Adipocyte (in vitro differentiated cells): Measurements from ENCODE around the gene TCAP.
A peak's percentile ranks its signal among the peaks of the same experiment; 100 is the strongest.

ENCODE experiments used
- DNase-seq: peaks from one replicate; pipeline ENCODE4 v3.0.0-alpha.2; 2015; ENCODE audit warnings: low read depth
- H3K27me3 ChIP-seq: replicated peaks from 2 replicates; pipeline ENCODE4 v1.7.0; 2013; ENCODE audit warnings: mild to moderate bottlenecking, low read length, moderate library complexity; ENCODE audit not compliant: control insufficient read depth, insufficient read depth
- H3K36me3 ChIP-seq: 2 replicates; pipeline ENCODE4 v1.7.0; 2013; ENCODE audit warnings: low read length, mild to moderate bottlenecking, moderate library complexity; ENCODE audit not compliant: control insufficient read depth, insufficient read depth, severe bottlenecking
- H3K4me1 ChIP-seq: 2 replicates; pipeline ENCODE4 v1.7.0; 2013; ENCODE audit warnings: mild to moderate bottlenecking, low read length, moderate library complexity; ENCODE audit not compliant: control insufficient read depth, insufficient read depth
- H3K4me3 ChIP-seq: 2 replicates; pipeline ENCODE4 v1.7.0; 2013; ENCODE audit warnings: mild to moderate bottlenecking, low read length, moderate library complexity
- H3K9ac ChIP-seq: 2 replicates; pipeline ENCODE4 v1.7.0; 2013; ENCODE audit warnings: mild to moderate bottlenecking, low read length, moderate library complexity
- H3K9me3 ChIP-seq: 2 replicates; pipeline ENCODE4 v1.7.0; 2013; ENCODE audit warnings: mild to moderate bottlenecking, low read length, moderate library complexity; ENCODE audit not compliant: control insufficient read depth

TCAP gene

DNA sequence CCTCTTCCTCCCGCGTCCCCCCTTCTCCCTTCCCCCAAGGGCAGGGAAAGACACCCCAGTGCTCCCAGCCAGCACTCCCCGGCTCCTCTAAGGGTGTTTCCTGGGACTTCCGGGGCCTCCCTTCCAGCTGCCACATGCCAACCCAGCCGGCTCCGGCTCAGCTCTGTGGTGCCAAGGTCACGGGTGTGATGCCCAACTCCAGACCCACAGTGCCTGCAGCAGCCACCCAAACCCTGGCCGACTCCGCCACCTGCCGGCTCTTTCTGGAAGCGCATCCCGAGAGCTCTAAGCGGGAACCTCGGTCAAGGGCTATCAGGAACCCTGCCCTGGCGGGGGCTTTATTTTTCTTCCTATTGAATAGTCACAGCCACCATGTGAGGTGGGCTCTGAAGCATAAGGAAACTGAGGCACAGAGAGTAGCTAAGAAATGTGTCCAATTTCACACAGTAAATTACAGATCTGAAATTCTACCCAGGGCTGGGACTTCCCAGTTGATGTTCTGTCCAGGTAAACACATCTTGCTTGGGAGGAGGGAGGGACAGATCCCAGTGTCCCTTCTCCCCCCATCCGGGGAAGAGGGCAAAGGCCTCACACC, 41.7 kb upstream of the TCAP start:
- H3K9me3 ChIP-seq = no peaks in the 10 kb centered on the region
- no peak overlapping the region for H3K9ac ChIP-seq
- peaks cover 36% of the 10 kb centered on the region for H3K27me3 ChIP-seq
- no peak overlapping the region for H3K4me3 ChIP-seq
- H3K4me1 ChIP-seq = peaks cover 26% of the 10 kb centered on the region
- peak; percentile 92 for DNase-seq
- H3K36me3 ChIP-seq = no peaks in the 10 kb centered on the region

DNA sequence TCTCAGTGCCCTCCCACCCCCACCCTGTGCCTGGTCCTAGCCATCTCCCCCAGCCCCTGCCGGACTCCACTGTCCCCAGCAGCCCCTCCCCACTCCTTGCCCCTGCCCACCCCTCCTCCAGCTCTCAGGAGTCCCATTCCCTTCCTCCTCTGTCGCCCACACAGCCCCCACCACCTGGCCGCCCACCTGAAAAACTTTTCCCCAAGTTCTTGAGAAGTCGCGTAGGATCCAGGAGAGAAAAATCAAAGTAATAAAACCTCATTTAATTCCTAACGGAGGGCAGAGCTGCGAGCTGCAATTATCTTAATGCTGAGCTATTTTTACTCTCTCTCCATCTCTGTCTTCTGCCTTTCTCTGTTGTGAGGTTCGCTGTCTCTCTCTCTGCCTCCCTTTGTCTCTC, 40.8 kb upstream of the TCAP start:
- H3K4me1 ChIP-seq = peaks cover 27% of the 10 kb centered on the region
- H3K9ac ChIP-seq = no peak overlapping the region
- peaks cover 37% of the 10 kb centered on the region for H3K27me3 ChIP-seq
- no peak for DNase-seq
- H3K36me3 ChIP-seq = no peaks in the 10 kb centered on the region
- no peak overlapping the region for H3K4me3 ChIP-seq
- no peaks in the 10 kb centered on the region for H3K9me3 ChIP-seq

DNA sequence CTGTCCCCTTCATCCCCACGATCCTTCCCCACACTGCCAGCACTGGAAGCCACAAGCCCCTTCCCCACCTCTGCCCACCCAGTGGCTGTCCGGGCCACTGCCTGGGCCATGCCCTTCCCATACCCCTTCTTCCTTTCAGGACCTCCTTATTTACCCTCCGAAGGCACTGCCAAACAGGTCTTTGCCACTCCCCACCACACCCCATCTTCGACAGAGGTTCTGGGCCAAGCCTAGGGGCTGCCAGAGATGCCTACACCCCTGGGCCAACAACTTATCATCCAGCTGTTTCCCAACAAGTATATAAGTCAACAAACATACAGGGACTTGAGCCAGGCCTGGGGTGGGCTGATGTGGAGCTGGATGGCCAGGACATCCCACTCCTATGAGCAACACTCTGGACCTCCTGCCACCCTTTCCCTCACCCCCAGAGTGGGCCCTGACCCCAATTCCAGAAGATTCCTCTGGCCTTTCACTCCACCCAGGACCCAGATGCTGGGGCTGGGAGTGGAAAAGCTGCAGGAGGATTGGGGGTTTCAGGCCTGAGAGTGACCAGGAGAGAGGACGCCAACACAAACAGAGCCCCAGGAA, 39.9 kb upstream of the TCAP start:
- H3K4me1 ChIP-seq = peaks cover 35% of the 10 kb centered on the region
- H3K4me3 ChIP-seq = no peak overlapping the region
- peaks cover 30% of the 10 kb centered on the region for H3K27me3 ChIP-seq
- H3K9ac ChIP-seq = no peak overlapping the region
- no peaks in the 10 kb centered on the region for H3K36me3 ChIP-seq
- no peaks in the 10 kb centered on the region for H3K9me3 ChIP-seq
- DNase-seq = peak; percentile 15

DNA sequence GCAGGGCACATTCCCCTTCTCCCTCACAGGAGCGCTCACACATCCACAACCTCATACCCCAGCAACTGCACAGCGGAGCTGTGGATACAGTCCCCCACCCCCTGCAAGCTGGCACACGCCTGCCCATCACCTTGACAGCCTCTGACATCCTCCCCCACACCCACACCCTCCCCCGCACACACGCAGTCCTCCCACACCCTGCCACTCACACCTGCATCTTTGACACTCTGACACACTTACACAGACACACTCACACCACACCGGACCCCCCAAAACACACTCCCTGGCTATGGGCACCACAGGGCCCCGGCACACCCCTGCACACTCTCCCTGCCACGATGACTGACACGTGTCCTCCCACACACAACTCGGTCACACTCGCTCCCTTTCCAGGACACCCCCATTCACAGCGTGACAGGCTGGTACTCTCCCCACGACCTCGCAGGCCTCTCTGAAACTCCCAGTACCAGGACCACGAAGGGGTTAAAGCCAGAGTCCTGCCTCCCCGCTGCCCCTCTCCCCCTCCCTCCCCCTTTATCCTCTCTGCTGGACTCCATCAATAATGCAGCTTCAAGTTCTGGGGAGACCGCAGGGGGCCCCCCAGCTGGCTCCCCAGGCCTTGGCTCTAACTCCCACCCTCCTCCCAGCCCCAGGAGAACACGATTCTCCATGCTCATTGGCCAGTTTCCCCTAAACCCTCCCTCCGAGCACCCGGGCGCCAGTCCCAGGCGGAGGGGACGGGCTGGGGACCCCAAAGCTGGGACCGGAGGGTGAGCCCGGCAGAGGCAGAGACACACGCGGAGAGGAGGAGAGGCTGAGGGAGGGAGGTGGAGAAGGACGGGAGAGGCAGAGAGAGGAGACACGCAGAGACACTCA, 38.7 kb upstream of the TCAP start, which contains the start of gene PPP1R1B:
TSS of gene PPP1R1B (plus strand) at position 782 of the 876 bp plus-strand sequence. CDS start 441 bp downstream, outside the sequence.
- H3K9me3 ChIP-seq = no peaks in the 10 kb centered on the region
- peak; percentile 19 for DNase-seq
- H3K9ac ChIP-seq = peak within 1 kb of the TSS; percentile 39
- H3K4me3 ChIP-seq = peak within 1 kb of the TSS; percentile 55
- H3K27me3 ChIP-seq = peaks cover 36% of the 10 kb centered on the region
- peaks cover 37% of the 10 kb centered on the region for H3K4me1 ChIP-seq
- no peaks in the 10 kb centered on the region for H3K36me3 ChIP-seq

DNA sequence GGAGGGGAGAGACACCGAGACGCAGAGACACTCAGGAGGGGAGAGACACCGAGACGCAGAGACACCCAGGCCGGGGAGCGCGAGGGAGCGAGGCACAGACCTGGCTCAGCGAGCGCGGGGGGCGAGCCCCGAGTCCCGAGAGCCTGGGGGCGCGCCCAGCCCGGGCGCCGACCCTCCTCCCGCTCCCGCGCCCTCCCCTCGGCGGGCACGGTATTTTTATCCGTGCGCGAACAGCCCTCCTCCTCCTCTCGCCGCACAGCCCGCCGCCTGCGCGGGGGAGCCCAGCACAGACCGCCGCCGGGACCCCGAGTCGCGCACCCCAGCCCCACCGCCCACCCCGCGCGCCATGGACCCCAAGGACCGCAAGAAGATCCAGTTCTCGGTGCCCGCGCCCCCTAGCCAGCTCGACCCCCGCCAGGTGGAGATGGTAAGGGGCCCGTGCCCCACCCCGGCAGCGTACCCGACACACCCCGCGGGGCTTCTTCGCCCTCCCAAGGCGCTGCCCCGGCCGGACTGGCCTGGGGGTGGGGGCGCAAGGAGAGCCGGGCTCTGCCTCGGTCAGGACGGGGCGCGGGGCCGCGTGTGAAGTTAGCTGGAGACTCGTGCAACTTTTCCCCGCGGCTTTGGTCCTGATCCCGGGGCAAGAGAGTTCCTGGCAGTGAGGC, 38.0 kb upstream of the TCAP start:
- Histone ChIP-seq H3K4me1 (peaks cover 44% of the 10 kb centered on the region), H3K36me3 (no peaks in the 10 kb centered on the region), H3K9ac (peak overlapping the region; percentile 39), H3K4me3 (peak overlapping the region; percentile 55), H3K9me3 (no peaks in the 10 kb centered on the region), H3K27me3 (peaks cover 41% of the 10 kb centered on the region)
- DNase-seq = peak; percentile 19

DNA sequence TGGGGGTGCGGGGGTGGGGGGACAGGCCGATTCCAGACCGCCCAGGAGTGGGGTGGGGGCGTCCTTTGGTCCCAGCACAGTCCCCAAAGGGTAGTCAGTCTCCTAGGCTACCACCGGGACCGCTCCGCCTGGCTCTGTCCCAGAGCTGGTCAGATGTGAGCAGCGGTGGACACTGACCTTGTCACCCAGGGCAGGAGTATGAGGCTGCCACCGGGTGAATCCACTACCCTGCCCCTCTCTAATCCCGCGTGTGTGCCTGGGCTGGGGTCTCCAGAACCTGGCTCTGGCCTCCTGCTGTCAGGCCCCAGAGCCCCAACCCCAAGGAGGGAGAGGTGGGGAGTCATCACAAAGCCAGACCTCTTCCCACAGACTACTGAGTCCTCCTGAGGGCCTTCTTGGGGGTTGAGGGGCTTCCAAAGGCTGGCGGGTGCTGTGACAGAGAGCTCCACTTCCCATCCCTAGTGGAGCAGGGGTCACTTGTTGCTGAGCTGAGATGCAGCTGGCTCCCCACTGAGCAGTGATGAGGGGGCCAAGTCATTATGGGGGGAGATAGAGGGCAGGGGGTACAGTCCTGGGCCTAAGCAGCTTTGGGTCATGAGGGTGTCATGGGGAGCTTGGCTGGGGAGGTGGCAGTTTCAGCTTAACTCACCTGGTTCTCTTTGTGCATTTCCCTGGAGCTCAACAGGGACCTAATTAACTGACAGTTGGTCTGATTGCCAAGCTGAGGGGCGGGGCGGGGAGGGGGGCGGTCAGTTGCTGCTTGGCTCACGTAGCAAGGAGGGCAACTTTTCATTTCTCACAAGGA, 37.2 kb upstream of the TCAP start:
- DNase-seq = no peak
- Histone ChIP-seq H3K9ac (peak overlapping the region; percentile 9), H3K9me3 (no peaks in the 10 kb centered on the region), H3K27me3 (peaks cover 41% of the 10 kb centered on the region), H3K4me1 (peaks cover 47% of the 10 kb centered on the region), H3K4me3 (peak overlapping the region; percentile 27), H3K36me3 (no peaks in the 10 kb centered on the region)

DNA sequence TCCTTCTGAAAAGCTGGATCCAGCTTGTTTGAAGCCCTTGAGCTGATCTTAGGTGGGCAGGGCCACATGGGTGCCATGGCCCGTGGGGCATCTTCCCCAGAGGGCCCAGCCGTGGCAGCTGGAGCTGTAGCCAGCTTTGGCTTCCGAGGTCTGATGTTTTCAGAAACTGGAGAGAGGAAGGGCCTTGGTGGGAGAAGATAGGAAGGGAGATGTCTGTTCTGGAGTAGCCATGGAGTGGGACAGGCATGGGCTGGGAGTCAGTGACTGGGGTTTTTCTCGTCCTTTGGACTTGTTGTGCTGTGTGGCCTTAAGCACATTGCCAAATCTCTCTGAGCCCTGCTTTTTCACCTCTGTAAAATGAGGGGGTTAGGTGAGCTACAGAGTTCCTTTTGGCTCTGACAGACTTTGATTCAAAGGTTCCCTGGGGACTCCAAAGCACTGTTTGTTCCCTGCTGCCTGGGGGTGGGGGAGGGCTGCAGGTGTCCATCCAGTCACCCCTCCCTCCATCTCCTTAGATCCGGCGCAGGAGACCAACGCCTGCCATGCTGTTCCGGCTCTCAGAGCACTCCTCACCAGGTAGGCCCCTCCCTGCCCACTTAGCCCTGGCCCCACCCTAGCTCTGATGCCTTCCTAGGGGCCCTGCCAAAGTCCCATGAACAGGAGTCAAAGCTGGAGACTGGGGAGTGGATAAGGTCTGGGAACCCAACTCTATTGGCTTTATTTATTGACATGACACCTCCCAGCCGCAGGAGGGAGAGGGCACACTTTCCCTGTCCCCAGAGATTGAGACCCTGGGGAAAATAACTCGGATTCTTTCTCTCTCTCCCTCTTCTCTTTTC, 36.3 kb upstream of the TCAP start:
- no peak overlapping the region for H3K4me3 ChIP-seq
- no peak for DNase-seq
- peaks cover 53% of the 10 kb centered on the region for H3K4me1 ChIP-seq
- H3K27me3 ChIP-seq = peaks cover 41% of the 10 kb centered on the region
- no peaks in the 10 kb centered on the region for H3K9me3 ChIP-seq
- H3K9ac ChIP-seq = no peak overlapping the region
- H3K36me3 ChIP-seq = no peaks in the 10 kb centered on the region

DNA sequence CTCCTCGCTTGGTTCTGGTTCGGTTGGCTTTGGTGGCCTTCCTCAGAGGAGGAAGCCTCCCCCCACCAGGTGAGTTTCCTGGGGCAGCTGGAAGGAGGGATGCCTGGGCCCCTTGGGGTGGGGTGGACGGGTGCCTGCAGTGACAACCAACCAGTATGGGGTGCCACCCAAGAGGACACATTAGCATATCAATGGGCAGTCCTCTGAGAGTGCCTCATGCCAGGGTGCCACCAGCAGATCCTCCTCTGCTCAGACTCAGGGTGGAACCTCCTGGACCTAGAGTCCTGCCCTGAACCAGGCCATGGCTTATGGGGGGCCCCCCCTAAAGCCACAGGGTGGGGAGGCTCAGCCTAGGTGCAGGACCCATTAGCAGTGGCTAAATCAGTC, 35.7 kb upstream of the TCAP start:
- no peaks in the 10 kb centered on the region for H3K36me3 ChIP-seq
- no peak overlapping the region for H3K4me3 ChIP-seq
- peaks cover 57% of the 10 kb centered on the region for H3K4me1 ChIP-seq
- H3K9me3 ChIP-seq = no peaks in the 10 kb centered on the region
- peaks cover 41% of the 10 kb centered on the region for H3K27me3 ChIP-seq
- no peak overlapping the region for H3K9ac ChIP-seq
- DNase-seq = no peak

DNA sequence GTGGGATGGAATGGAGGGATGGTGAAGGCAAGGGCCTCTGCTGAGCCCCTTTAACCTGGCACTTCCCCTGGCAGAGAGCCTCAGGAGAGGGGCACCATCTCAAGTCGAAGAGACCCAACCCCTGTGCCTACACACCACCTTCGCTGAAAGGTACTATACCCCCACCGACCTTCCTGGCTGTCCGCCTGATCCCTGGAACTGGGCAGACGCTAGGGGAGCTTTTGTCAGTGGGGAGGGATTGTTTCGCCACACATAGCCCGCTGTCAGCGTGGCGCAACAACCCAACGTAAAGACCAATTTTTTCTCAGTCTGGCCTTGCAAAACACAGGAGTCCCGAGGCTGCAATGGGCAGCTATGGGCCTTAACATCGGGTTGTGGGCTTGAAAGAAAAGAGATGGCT, 35.3 kb upstream of the TCAP start:
- DNase-seq = no peak
- Histone ChIP-seq H3K4me1 (peaks cover 57% of the 10 kb centered on the region), H3K4me3 (no peak overlapping the region), H3K27me3 (peaks cover 37% of the 10 kb centered on the region), H3K9ac (no peak overlapping the region), H3K9me3 (no peaks in the 10 kb centered on the region), H3K36me3 (no peaks in the 10 kb centered on the region)

DNA sequence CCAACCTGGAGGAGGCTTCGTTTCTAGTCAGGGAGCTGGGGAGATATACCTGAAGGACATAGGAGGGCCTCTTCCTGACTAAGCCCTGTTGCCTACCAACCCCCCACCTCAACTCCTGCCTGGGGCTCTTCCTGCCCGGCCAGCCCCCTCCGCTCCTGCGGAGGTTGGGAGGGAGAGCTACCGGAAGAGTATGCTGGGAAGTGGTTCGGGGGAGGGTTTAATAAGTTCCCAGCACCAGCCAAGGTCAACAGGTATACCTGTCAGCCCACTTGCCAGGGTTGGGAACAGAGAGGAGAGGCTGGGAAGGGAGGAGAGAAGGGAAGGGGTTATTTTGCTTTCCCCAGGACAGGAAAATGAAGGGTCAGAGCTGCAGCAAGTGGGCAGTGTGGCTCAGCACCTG, 33.7 kb upstream of the TCAP start:
- DNase-seq = no peak
- no peak overlapping the region for H3K4me3 ChIP-seq
- H3K4me1 ChIP-seq = peaks cover 52% of the 10 kb centered on the region
- H3K9me3 ChIP-seq = no peaks in the 10 kb centered on the region
- H3K9ac ChIP-seq = no peak overlapping the region
- peaks cover 24% of the 10 kb centered on the region for H3K27me3 ChIP-seq
- H3K36me3 ChIP-seq = no peaks in the 10 kb centered on the region
